ENCODE results near the gene LYRM4.

DNA sequence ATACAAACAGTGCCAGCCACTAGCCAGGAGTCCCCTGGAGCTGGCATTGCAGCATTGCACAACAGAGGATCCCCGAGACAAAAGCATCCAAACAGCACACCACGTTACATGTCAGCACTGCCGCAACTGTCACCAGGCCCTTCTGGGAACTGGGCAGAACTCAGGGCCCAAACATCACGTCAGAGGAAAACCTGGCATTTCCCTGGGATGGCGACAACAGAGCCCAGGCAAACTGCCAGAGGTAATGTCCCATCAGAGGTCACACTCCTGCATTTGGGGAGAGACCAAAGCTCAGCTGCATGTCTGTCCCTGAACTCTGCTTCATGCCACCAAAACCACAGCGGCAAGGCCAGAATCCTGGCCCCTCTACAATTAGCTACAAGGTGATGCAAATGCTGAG, 139.3 kb downstream of the LYRM4 start:
- TF ChIP-seq, protein P1, sequence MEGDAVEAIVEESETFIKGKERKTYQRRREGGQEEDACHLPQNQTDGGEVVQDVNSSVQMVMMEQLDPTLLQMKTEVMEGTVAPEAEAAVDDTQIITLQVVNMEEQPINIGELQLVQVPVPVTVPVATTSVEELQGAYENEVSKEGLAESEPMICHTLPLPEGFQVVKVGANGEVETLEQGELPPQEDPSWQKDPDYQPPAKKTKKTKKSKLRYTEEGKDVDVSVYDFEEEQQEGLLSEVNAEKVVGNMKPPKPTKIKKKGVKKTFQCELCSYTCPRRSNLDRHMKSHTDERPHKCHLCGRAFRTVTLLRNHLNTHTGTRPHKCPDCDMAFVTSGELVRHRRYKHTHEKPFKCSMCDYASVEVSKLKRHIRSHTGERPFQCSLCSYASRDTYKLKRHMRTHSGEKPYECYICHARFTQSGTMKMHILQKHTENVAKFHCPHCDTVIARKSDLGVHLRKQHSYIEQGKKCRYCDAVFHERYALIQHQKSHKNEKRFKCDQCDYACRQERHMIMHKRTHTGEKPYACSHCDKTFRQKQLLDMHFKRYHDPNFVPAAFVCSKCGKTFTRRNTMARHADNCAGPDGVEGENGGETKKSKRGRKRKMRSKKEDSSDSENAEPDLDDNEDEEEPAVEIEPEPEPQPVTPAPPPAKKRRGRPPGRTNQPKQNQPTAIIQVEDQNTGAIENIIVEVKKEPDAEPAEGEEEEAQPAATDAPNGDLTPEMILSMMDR (IDR thresholded peaks at IDR 0.05; ENCODE audit: low read depth, low read length): no peak
- TF ChIP-seq EZH2phosphoT487 (IDR thresholded peaks at IDR 0.05; ENCODE audit: low read depth): no peak
